ENCODE data around the gene NIM1K.
"Not testable (repeated sequence)": the region's sequence is repeated elsewhere in the genome, so short reads cannot be mapped to it uniquely, and the experiment has no call there.

Gene NIM1K

DNA sequence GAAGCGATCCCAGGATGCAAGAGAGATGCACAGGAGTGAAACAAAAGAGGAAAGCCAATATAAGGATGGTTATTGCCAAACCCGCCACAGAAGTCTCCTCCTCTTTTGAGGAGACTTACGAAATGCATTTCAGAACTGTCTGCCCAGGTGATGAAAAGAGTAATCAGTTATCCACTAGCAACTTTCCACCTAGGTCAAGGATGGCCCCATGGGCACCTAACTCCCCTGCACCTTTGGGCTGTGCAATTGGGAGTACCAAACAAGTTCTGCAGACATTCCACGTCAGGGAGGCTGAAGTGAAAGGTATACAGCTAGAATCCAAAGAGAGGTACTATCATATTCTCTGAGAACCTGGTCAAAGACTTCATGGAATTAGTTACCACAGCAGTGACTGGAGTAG lies 95.5 kb downstream of the NIM1K start:
- DNase-seq: no peak

DNA sequence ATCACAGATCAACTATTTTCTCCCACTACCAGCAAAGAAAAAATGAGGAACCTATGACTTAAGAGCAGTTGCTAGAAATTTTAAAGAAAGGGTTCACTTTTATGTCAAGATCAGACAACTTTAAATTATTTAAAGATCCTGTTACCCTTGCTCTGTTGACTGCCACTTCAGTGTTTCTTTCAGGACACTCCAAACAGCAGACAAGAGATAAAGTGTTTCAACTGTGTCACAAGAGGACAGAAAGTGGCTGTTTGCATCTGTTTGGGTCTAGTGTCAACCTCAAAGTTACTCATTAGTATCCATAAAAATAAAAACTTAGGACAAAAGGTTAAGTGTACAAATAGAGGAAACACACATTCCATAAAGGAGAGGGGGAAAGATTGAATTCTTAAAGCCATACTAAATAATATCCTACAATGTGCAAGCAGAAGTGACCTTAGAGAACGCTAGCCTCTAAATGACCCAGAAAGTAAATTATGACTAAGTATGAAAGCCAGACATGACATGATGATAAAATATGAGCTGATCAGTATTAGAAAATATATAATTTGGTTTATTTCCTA lies 96.3 kb downstream of the NIM1K start:
- DNase-seq: no peak

- DNase-seq: no peak
Observed at GRCh38 chr5:43290726-43291125, 98.7 kb downstream of the NIM1K start.

GRCh38 chr5:43294226-43294625 lies 102.2 kb downstream of the NIM1K start:
- no peak for DNase-seq

DNA sequence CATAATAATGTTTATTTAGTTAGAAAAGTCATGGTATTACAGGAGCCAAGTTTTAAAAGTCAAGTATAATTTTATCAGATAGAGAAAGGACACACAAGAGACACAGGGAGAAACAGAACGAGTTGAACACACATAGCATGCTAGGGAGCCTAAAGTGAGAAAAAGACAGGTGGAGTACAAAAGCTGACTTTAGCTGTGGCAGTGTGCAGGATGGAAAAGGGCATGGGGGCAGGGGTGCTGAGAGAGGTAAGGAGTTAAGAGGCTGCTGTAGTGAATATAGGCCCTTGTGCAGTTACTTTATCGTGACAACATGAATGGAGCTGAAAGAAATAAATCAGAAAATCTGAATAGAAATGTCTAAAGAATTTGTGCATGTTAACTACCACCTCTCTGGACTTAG lies 103.2 kb downstream of the NIM1K start:
- no peak for DNase-seq

GRCh38 chr5:43296835-43297234 lies 104.8 kb downstream of the NIM1K start:
- no peak for DNase-seq

DNA sequence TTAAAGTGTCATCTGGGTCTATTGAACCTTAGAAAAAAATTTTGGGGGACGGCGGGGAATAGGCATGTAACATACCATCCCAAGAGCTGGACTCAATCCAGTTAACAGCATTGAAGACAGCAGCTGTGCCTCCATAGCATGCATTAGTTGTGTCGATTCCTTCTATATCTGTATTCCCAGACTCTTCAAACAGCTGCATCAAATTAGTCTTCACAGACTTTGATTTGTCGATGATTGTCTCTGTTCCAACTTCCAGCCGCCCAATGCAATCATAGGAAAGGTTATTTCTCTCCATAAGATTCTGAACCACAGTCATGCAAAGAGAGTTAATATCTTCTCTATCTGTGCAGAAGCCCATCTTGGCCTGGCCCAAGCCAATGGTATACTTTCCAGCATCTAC lies 106.4 kb downstream of the NIM1K start:
- DNase-seq: no peak

- DNase-seq: no peak
Observed at GRCh38 chr5:43300112-43300511, 108.1 kb downstream of the NIM1K start.

- no peak for DNase-seq
Observed at GRCh38 chr5:43301653-43302091, 109.6 kb downstream of the NIM1K start.

DNA sequence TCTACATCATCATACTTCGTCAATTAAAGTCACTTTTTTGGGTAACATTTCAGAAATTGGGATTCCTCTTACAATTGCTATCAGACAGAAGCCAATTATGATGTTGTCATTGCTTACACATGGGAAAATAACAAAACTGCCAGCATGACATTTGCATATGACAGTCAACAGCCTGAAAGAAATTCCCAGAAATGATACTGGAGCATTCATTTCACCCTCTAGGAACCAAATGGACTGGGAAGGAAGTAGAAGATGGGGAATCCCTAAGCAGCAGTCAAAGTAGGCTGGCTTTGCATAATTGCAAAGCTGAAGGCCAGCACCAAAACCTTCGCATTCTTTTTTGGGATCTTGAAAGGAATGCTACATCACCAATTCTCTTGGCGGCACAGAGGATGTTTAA lies 110.5 kb downstream of the NIM1K start:
- DNase-seq: no peak

- no peak for DNase-seq
Observed at GRCh38 chr5:43303242-43303641, 111.2 kb downstream of the NIM1K start.

GRCh38 chr5:43304525-43304924 lies 112.5 kb downstream of the NIM1K start:
- no peak for DNase-seq

DNA sequence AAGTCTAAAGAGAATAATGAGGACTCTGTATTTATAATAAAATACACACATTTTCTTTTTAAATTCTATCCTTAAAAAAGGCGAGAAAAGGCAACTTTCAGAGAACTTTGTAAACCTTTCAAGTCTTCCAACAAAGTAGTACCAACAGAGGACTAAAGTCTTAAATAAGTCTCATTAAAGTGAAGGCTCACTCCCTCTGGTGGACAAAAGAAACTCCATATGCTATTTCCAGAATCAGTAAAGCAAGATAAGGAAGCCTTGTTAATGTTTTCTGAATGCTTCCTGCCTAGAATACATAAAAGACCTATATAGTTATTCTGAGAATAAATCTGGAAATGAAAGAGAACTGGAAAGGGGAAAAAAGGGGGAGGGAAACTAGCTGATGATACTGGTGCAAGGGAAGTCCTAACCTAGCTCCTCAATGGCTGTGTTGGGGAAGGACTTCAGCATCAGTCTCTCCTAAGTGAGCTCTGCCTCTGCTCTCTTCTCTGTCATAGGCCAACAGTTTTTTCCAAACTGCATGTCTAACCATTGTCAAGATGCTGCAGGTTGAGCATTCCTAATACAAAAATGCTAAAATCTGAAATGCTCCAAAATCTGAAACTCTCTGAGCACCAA lies 114.0 kb downstream of the NIM1K start:
- peak; percentile 72 for DNase-seq

DNA sequence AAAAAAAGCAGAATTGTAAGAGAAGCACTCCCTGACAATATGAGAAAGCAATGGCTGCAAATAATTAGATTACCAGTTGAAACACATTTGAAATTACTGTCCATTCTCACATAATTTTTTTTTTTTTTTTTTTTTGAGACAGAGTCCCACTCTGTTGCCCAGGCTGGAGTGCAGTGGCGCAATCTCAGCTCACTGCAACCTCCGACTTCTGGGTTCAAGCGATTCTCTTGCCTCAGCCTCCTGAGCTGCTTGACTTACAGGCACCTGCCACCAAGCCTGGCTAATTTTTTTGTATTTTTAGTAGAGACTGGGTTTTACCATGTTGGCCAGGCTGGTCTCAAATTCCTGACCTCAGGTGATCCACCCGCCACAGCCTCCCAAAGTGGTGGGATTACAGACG lies 114.9 kb downstream of the NIM1K start:
- DNase-seq: not testable (repeated sequence)

DNA sequence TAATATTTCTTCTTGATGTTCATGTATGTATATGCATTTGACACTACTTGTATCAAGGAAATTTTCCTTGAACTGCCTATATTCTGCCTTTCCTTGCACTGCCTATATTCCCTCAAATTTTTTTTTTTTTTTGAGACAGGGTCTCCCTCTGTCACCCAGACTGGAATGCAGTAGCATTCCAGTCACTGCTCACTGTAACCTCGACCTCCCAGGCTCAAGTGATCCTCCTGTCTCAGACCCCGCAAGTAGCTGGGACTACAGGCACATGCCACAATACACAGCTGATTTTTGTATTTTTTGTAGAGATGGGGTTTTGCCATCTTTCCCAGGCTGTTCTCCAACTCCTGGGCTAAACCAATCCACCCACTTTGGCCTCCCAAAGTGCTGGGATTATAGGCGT lies 117.1 kb downstream of the NIM1K start:
- DNase-seq: no peak

DNA sequence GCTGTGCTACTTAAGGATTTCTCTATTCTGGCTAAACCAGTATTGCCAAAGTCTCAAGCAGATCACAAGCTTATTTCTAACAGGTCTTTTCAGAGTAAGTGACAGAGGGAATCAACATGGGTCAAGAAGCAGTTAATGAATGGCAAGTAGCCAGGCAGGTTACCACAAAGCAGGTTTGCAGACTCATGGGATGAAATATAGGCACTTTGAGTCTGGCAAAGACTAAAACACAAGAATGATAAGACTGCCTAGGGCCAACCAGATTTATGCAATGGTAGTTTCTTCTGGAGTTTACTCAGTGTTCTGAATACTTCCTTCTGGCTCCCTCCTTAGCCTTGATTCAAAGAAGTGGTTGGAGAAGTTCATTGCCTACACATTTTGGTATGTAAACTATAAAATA lies 117.6 kb downstream of the NIM1K start:
- DNase-seq: no peak

GRCh38 chr5:43312076-43312661 lies 120.1 kb downstream of the NIM1K start:
- DNase-seq: peak; percentile 71

GRCh38 chr5:43312699-43313034 lies 120.6 kb downstream of the NIM1K start:
- DNase-seq: peak; percentile 84

- DNase-seq: peak; percentile 100
Observed at GRCh38 chr5:43313035-43313853, 121.2 kb downstream of the NIM1K start, which contains the start of gene HMGCS1. Gene HMGCS1, minus strand, starts transcription at chr5:43313412. Its CDS starts 14,447 bp downstream, at chr5:43298965.

DNA sequence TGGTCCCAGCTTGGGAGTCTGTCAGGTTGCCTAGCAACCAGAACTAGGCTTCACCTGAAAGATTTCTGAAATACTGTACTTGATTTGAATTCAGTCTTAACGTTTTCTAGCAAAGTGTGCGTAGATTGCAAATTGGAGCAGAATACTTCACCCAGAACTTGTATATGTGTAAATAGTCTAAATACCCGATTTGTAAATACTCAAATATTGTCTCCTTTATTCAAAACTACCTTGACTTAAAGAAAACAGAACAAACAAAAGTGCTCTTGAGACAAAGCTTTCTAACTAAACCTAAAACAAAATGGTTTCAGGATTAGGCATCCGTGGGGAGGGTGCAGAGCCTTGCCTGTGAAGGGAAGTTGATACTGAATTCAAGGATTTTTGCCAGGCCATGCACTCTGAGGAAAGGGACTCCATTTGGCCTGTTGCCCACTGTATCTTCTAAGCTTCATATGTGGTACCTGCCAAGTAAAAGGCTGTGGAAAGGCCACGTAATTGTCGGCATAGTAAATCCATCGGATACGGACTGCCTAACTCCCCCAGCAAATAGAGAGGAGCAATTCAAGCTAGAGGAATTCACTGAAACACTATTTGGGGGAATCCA lies 121.9 kb downstream of the NIM1K start:
- peak; percentile 96 for DNase-seq

DNA sequence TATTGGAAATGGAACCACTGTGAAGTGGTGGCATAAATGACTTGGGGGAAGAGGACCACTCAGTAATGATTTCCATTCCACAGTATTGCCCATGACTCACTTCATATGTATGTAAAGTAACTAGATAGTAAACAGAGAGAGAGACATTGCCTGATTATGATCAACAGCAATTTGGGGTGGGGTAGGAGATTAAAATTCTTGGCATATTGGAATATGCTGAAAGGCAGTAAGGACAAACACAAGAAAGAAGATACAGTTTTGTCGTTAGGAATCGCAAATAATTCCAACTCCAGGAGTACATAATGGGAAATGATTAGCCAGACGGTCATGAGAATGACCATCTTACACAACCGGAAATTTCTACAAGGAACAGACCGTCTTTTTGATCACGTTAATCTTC lies 122.7 kb downstream of the NIM1K start:
- no peak for DNase-seq

- no peak for DNase-seq
Observed at GRCh38 chr5:43315263-43315662, 123.2 kb downstream of the NIM1K start.

GRCh38 chr5:43315682-43316081 lies 123.7 kb downstream of the NIM1K start:
- DNase-seq: no peak
